ENCODE results near the gene MRPS27.

DNA sequence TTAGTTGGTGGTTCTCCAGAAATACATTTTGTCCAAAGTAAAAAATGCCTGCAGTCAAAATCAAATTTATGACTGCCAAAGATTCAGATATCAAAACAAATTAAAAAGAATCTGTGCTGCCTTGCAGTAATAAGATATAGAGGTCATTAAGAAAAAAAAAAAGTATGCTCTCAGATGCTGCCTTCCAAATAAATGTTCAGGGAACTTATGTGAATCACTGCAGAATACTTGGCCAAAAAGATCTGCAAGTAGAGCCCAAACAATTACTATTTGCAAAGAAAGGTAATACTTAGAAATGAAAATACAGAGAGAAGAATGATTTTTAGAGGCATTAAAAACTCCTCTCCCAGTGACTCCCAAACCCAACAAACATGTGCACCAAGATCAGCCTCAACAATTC, 52.4 kb downstream of the MRPS27 start:
- TF ChIP-seq, protein P1, sequence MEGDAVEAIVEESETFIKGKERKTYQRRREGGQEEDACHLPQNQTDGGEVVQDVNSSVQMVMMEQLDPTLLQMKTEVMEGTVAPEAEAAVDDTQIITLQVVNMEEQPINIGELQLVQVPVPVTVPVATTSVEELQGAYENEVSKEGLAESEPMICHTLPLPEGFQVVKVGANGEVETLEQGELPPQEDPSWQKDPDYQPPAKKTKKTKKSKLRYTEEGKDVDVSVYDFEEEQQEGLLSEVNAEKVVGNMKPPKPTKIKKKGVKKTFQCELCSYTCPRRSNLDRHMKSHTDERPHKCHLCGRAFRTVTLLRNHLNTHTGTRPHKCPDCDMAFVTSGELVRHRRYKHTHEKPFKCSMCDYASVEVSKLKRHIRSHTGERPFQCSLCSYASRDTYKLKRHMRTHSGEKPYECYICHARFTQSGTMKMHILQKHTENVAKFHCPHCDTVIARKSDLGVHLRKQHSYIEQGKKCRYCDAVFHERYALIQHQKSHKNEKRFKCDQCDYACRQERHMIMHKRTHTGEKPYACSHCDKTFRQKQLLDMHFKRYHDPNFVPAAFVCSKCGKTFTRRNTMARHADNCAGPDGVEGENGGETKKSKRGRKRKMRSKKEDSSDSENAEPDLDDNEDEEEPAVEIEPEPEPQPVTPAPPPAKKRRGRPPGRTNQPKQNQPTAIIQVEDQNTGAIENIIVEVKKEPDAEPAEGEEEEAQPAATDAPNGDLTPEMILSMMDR (IDR thresholded peaks at IDR 0.05): no peak
- TF ChIP-seq POLR2A (IDR thresholded peaks at IDR 0.05) (no peak), POLR2AphosphoS5 (IDR thresholded peaks at IDR 0.05) (no peak), EP300 (IDR thresholded peaks at IDR 0.05; ENCODE audit: low read depth) (no peak)

All from transverse colon (tissue), 4 donors.